SU-DHL-6 (cell line): ENCODE measurements around the gene EYS.

Source experiments
- EZH2phosphoT487 ChIP-seq: fragments of 200-600 bp; sonication (generic), shearing (Covaris generic); conservative IDR thresholded peaks from 2 replicates; pipeline ENCODE4 v1.6.1; 2018; ENCODE audit warnings: mild to moderate bottlenecking, antibody characterized with exemption, low read length, moderate library complexity, mixed read lengths
- TF ChIP-seq, protein P1 (sequence below): fragments of 200-600 bp; sonication (generic); IDR thresholded peaks from one replicate; pipeline ENCODE4 v1.5.1; 2017; ENCODE audit warnings: antibody characterized with exemption, mild to moderate bottlenecking, low read length, moderate library complexity; ENCODE audit not compliant: insufficient read depth, poor library complexity, severe bottlenecking

DNA sequence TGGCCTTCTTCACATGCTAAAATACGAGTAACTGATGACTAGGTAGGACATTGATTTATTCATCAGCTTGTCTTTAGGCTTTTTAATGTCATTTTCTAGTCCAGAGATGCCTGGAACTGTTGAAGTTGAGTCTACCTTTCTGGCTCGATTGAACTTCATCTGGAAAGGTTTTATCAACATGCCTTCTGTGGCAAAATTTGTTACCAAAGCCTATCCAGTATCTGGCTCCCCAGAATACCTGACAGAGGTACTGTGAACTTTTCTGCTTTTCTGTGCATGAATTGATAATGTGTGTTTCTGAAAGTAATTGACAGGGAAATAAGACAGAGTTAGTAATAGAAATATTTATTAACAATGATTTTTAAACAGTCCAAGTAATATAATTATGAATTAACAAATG lies 2000.4 kb downstream of the EYS start:
- TF ChIP-seq, protein P1, sequence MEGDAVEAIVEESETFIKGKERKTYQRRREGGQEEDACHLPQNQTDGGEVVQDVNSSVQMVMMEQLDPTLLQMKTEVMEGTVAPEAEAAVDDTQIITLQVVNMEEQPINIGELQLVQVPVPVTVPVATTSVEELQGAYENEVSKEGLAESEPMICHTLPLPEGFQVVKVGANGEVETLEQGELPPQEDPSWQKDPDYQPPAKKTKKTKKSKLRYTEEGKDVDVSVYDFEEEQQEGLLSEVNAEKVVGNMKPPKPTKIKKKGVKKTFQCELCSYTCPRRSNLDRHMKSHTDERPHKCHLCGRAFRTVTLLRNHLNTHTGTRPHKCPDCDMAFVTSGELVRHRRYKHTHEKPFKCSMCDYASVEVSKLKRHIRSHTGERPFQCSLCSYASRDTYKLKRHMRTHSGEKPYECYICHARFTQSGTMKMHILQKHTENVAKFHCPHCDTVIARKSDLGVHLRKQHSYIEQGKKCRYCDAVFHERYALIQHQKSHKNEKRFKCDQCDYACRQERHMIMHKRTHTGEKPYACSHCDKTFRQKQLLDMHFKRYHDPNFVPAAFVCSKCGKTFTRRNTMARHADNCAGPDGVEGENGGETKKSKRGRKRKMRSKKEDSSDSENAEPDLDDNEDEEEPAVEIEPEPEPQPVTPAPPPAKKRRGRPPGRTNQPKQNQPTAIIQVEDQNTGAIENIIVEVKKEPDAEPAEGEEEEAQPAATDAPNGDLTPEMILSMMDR, result no peak
- TF ChIP-seq EZH2phosphoT487, result no peak
